ENCODE results near the gene HDAC9.

Gene HDAC9

GRCh38 chr7:18511351-18512140 lies 16.0 kb downstream of the HDAC9 start:
- no peak overlapping the region for H3K4me3 ChIP-seq (ENCODE audit: low read depth, low read length)
- TF ChIP-seq CTCF (IDR thresholded peaks at IDR 0.05; ENCODE audit: low read depth, low read length), result no peak

- H3K4me3 ChIP-seq (ENCODE audit: low read depth, low read length), result no peak overlapping the region
- no peak for TF ChIP-seq CTCF (IDR thresholded peaks at IDR 0.05; ENCODE audit: low read depth, low read length)
Measured at GRCh38 chr7:18513343-18513742, 17.8 kb downstream of the HDAC9 start.

- H3K4me3 ChIP-seq (ENCODE audit: low read depth, low read length), result no peak overlapping the region
- no peak for TF ChIP-seq CTCF (IDR thresholded peaks at IDR 0.05; ENCODE audit: low read depth, low read length)
Measured at GRCh38 chr7:18515067-18515466, 19.5 kb downstream of the HDAC9 start.

GRCh38 chr7:18517646-18518045 lies 22.1 kb downstream of the HDAC9 start:
- no peak for TF ChIP-seq CTCF (IDR thresholded peaks at IDR 0.05; ENCODE audit: low read depth, low read length)
- no peak overlapping the region for H3K4me3 ChIP-seq (ENCODE audit: low read depth, low read length)

- H3K4me3 ChIP-seq (ENCODE audit: low read depth, low read length), result no peak overlapping the region
- no peak for TF ChIP-seq CTCF (IDR thresholded peaks at IDR 0.05; ENCODE audit: low read depth, low read length)
Measured at GRCh38 chr7:18518555-18518954, 23.0 kb downstream of the HDAC9 start.

GRCh38 chr7:18520450-18521235 lies 25.1 kb downstream of the HDAC9 start:
- no peak for TF ChIP-seq CTCF (IDR thresholded peaks at IDR 0.05; ENCODE audit: low read depth, low read length)
- H3K4me3 ChIP-seq (ENCODE audit: low read depth, low read length), result no peak overlapping the region

- TF ChIP-seq CTCF (IDR thresholded peaks at IDR 0.05; ENCODE audit: low read depth, low read length), result no peak
- H3K4me3 ChIP-seq (ENCODE audit: low read depth, low read length), result no peak overlapping the region
Measured at GRCh38 chr7:18521236-18521589, 25.7 kb downstream of the HDAC9 start.
